Measurements from ENCODE around the gene MUC21. TPM values are rescaled to one million over a fixed set of nuclear protein-coding genes. Genes with fewer than 3 reads are reported as not detected.

Gene MUC21
- total RNA-seq, 6 experiments from 2014 or later: 0.11 TPM; not detected in 5

GRCh38 chr6:31025595-31025994, 42.1 kb downstream of the MUC21 start:
- Histone ChIP-seq H3K4me1 (no peaks in the 10 kb centered on the region), H3K4me3 (no peak overlapping the region), H3K9me3 (no peaks in the 10 kb centered on the region), H3K36me3 (no peaks in the 10 kb centered on the region), H3K27ac (no peak overlapping the region), H3K27me3 (no peaks in the 10 kb centered on the region)
- 58% methylated on average over 3 of the region's 4 CpGs for WGBS (ENCODE audit: insufficient coverage, low coverage, low lambda C conversion rate, missing lambda C conversion rate)
- no peak for DNase-seq
- no peak for TF ChIP-seq POLR2A (IDR thresholded peaks at IDR 0.05)
- no peak for TF ChIP-seq CTCF (IDR thresholded peaks at IDR 0.05)
- intact Hi-C loops (cut with DNase I): no loop called here
- ATAC-seq: no peak

GRCh38 chr6:31031095-31031494, 47.6 kb downstream of the MUC21 start:
- no peaks in the 10 kb centered on the region for H3K9me3 ChIP-seq
- intact Hi-C loops (cut with DNase I): no loop called here
- no peak for ATAC-seq
- H3K4me3 ChIP-seq: no peak overlapping the region
- DNase-seq: no peak
- H3K4me1 ChIP-seq: no peaks in the 10 kb centered on the region
- H3K27me3 ChIP-seq: no peaks in the 10 kb centered on the region
- no peak overlapping the region for H3K27ac ChIP-seq
- 77% methylated on average over 6 of the region's 6 CpGs for WGBS (ENCODE audit: insufficient coverage, low coverage, low lambda C conversion rate, missing lambda C conversion rate)
- H3K36me3 ChIP-seq: no peaks in the 10 kb centered on the region
- no peak for TF ChIP-seq CTCF (IDR thresholded peaks at IDR 0.05)
- TF ChIP-seq POLR2A (IDR thresholded peaks at IDR 0.05): no peak

GRCh38 chr6:31033075-31033474, 49.6 kb downstream of the MUC21 start:
- H3K4me1 ChIP-seq: no peaks in the 10 kb centered on the region
- ATAC-seq: no peak
- TF ChIP-seq CTCF (IDR thresholded peaks at IDR 0.05) (no peak), POLR2A (IDR thresholded peaks at IDR 0.05) (no peak)
- no peaks in the 10 kb centered on the region for H3K9me3 ChIP-seq
- no peaks in the 10 kb centered on the region for H3K36me3 ChIP-seq
- H3K27me3 ChIP-seq: no peaks in the 10 kb centered on the region
- 65% methylated on average over 4 of the region's 4 CpGs for WGBS (ENCODE audit: insufficient coverage, low coverage, low lambda C conversion rate, missing lambda C conversion rate)
- DNase-seq: no peak
- intact Hi-C loops (cut with DNase I): no loop called here
- no peak overlapping the region for H3K4me3 ChIP-seq
- H3K27ac ChIP-seq: no peak overlapping the region

- Histone ChIP-seq H3K27me3 (no peaks in the 10 kb centered on the region), H3K9me3 (no peaks in the 10 kb centered on the region), H3K4me1 (no peaks in the 10 kb centered on the region), H3K36me3 (no peaks in the 10 kb centered on the region), H3K4me3 (no peak overlapping the region), H3K27ac (no peak overlapping the region)
- DNase-seq (no peak), ATAC-seq (no peak)
- intact Hi-C loops (cut with DNase I): no loop called here
- WGBS (ENCODE audit: insufficient coverage, low coverage, low lambda C conversion rate, missing lambda C conversion rate): 50% methylated on average over 4 of the region's 4 CpGs
- no peak for TF ChIP-seq CTCF (IDR thresholded peaks at IDR 0.05)
Observed at GRCh38 chr6:31035862-31036497, 52.5 kb downstream of the MUC21 start.

GRCh38 chr6:31037169-31037568, 53.7 kb downstream of the MUC21 start:
- TF ChIP-seq POLR2A (IDR thresholded peaks at IDR 0.05): no peak
- no peak for TF ChIP-seq CTCF (IDR thresholded peaks at IDR 0.05)
- Histone ChIP-seq H3K4me3 (no peak overlapping the region), H3K4me1 (no peaks in the 10 kb centered on the region), H3K27ac (no peak overlapping the region), H3K36me3 (no peaks in the 10 kb centered on the region), H3K9me3 (no peaks in the 10 kb centered on the region), H3K27me3 (no peaks in the 10 kb centered on the region)
- ATAC-seq (no peak), DNase-seq (no peak)
- 69% methylated on average over 7 of the region's 7 CpGs for WGBS (ENCODE audit: insufficient coverage, low coverage, low lambda C conversion rate, missing lambda C conversion rate)
- intact Hi-C loops (cut with DNase I): no loop called here
